Measurements from ENCODE around the gene GUCA1A.
A peak's percentile ranks its signal among the peaks of the same experiment; 100 is the strongest.

The GUCA1A gene

GRCh38 chr6:42158011-42158410, 15.2 kb upstream of the GUCA1A start:
- peak; percentile 82 for ATAC-seq
- TF ChIP-seq TSHZ2 (CRISPR knock-in tag; IDR thresholded peaks at IDR 0.05) (no peak), TCF4 (CRISPR knock-in tag; IDR thresholded peaks at IDR 0.05; ENCODE audit: borderline replicate concordance) (no peak), ESRRG (CRISPR knock-in tag; IDR thresholded peaks at IDR 0.05) (no peak)

- TF ChIP-seq TOX (CRISPR knock-in tag; IDR thresholded peaks at IDR 0.05; ENCODE audit: borderline replicate concordance) (no peak), ZC3H10 (CRISPR knock-in tag; IDR thresholded peaks at IDR 0.05) (no peak), ZNF8 (CRISPR knock-in tag; IDR thresholded peaks at IDR 0.05) (no peak), ESRRG (CRISPR knock-in tag; IDR thresholded peaks at IDR 0.05) (no peak)
- ATAC-seq = no peak
Observed at GRCh38 chr6:42158631-42159030, 14.5 kb upstream of the GUCA1A start.

- no peak for ATAC-seq
- no peak for TF ChIP-seq RARB (CRISPR knock-in tag; IDR thresholded peaks at IDR 0.05)
- no peak for TF ChIP-seq PATZ1 (CRISPR knock-in tag; IDR thresholded peaks at IDR 0.05; ENCODE audit: borderline replicate concordance)
- TF ChIP-seq CREB5 (CRISPR knock-in tag; IDR thresholded peaks at IDR 0.05; ENCODE audit: low read depth) = no peak
- no peak for TF ChIP-seq ZFP3 (CRISPR knock-in tag; IDR thresholded peaks at IDR 0.05)
- TF ChIP-seq ZNF565 (CRISPR knock-in tag; conservative IDR thresholded peaks at IDR 0.05; ENCODE audit: low read depth) = no peak
- no peak for TF ChIP-seq ZNF70 (CRISPR knock-in tag; IDR thresholded peaks at IDR 0.05)
- TF ChIP-seq ZC3H10 (CRISPR knock-in tag; IDR thresholded peaks at IDR 0.05) = no peak
- TF ChIP-seq ISL1 (CRISPR knock-in tag; IDR thresholded peaks at IDR 0.05) = no peak
- TF ChIP-seq GLIS3 (CRISPR knock-in tag; IDR thresholded peaks at IDR 0.05) = no peak
- no peak for TF ChIP-seq SNAI2 (CRISPR knock-in tag; IDR thresholded peaks at IDR 0.05)
- no peak for TF ChIP-seq PPARA (CRISPR knock-in tag; IDR thresholded peaks at IDR 0.05; ENCODE audit: borderline replicate concordance)
- no peak for TF ChIP-seq TOX (CRISPR knock-in tag; IDR thresholded peaks at IDR 0.05; ENCODE audit: borderline replicate concordance)
- no peak for TF ChIP-seq CSRNP3 (CRISPR knock-in tag; IDR thresholded peaks at IDR 0.05)
- no peak for TF ChIP-seq POU6F1 (CRISPR knock-in tag; IDR thresholded peaks at IDR 0.05; ENCODE audit: borderline replicate concordance, low read depth)
- TF ChIP-seq OSR1 (CRISPR knock-in tag; IDR thresholded peaks at IDR 0.05) = no peak
- TF ChIP-seq ARNTL (CRISPR knock-in tag; IDR thresholded peaks at IDR 0.05; ENCODE audit: borderline replicate concordance, low read depth) = no peak
Observed at GRCh38 chr6:42159431-42160024, 13.6 kb upstream of the GUCA1A start.

- TF ChIP-seq OSR1 (CRISPR knock-in tag; IDR thresholded peaks at IDR 0.05) (no peak), ZNF565 (CRISPR knock-in tag; conservative IDR thresholded peaks at IDR 0.05; ENCODE audit: low read depth) (no peak), CSDC2 (CRISPR knock-in tag; IDR thresholded peaks at IDR 0.05) (no peak), ZNF70 (CRISPR knock-in tag; IDR thresholded peaks at IDR 0.05) (no peak)
- no peak for ATAC-seq
Observed at GRCh38 chr6:42162384-42162783, 10.8 kb upstream of the GUCA1A start.

All from SK-N-SH treated with all-trans-retinoic acid at 6 μM for 48 hours (cell line).